Brain microvascular endothelial cell (primary cell): Measurements from ENCODE around the gene KISS1.

Source experiments
- DNase-seq: peaks from one replicate; pipeline ENCODE4 v3.0.0-alpha.2; 2020
- H3K27ac ChIP-seq: fragments of 250-450 bp; sonication (Bioruptor Pico); 2 replicates; pipeline ENCODE4 v1.5.1; 2020; ENCODE audit warnings: mild to moderate bottlenecking, moderate library complexity
- H3K27me3 ChIP-seq: fragments of 250-450 bp; sonication (Bioruptor Pico); replicated peaks from 2 replicates; pipeline ENCODE4 v1.5.1; 2020; ENCODE audit warnings: mild to moderate bottlenecking
- H3K36me3 ChIP-seq: fragments of 250-450 bp; sonication (Bioruptor Pico); replicated peaks from 2 replicates; pipeline ENCODE4 v1.5.1; 2020; ENCODE audit warnings: mild to moderate bottlenecking
- H3K4me3 ChIP-seq: 2 replicates; pipeline ENCODE4 v1.5.1; 2011; ENCODE audit warnings: low read depth, mild to moderate bottlenecking, control low read depth, low read length, moderate library complexity
- in situ Hi-C: cut with HindIII; loops from 2 replicates; pipeline ENCODE4 v1.10.0; 2017; ENCODE audit warnings: low sequenced_read_pairs, low pct_ligation_motif_present
- TF ChIP-seq, protein P1 (sequence below): IDR thresholded peaks from 2 replicates; pipeline ENCODE4 v1.5.1; 2011; ENCODE audit warnings: low read depth, mild to moderate bottlenecking, moderate library complexity, low read length, control low read depth, inconsistent platforms; ENCODE audit errors: missing control alignments

Gene KISS1

DNA sequence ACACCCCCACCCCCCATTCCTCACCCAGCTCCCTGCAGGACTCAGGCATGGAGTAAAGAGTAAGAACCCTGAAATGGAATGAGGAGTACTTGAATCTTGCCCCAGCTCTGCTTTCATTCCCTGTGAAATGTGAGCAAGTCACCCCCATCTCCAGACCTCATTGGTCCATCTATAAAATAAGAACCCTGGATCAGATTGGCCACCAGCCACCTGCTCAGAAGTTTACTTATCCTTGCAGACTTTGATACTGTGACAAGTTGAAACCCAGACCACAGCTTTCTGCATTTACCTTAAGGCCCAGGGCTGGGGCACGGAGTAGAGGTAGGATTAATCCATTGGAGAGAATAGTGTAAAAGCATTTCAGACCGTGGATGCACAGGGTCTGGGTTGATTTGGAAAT, 2.2 kb downstream of the KISS1 start:
- no peaks in the 10 kb centered on the region for H3K27me3 ChIP-seq
- H3K4me3 ChIP-seq, result no peak overlapping the region
- DNase-seq, result no peak
- TF ChIP-seq, protein P1, sequence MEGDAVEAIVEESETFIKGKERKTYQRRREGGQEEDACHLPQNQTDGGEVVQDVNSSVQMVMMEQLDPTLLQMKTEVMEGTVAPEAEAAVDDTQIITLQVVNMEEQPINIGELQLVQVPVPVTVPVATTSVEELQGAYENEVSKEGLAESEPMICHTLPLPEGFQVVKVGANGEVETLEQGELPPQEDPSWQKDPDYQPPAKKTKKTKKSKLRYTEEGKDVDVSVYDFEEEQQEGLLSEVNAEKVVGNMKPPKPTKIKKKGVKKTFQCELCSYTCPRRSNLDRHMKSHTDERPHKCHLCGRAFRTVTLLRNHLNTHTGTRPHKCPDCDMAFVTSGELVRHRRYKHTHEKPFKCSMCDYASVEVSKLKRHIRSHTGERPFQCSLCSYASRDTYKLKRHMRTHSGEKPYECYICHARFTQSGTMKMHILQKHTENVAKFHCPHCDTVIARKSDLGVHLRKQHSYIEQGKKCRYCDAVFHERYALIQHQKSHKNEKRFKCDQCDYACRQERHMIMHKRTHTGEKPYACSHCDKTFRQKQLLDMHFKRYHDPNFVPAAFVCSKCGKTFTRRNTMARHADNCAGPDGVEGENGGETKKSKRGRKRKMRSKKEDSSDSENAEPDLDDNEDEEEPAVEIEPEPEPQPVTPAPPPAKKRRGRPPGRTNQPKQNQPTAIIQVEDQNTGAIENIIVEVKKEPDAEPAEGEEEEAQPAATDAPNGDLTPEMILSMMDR, result no peak
- no peak overlapping the region for H3K27ac ChIP-seq
- in situ Hi-C loops, result no loop called here
- no peaks in the 10 kb centered on the region for H3K36me3 ChIP-seq

DNA sequence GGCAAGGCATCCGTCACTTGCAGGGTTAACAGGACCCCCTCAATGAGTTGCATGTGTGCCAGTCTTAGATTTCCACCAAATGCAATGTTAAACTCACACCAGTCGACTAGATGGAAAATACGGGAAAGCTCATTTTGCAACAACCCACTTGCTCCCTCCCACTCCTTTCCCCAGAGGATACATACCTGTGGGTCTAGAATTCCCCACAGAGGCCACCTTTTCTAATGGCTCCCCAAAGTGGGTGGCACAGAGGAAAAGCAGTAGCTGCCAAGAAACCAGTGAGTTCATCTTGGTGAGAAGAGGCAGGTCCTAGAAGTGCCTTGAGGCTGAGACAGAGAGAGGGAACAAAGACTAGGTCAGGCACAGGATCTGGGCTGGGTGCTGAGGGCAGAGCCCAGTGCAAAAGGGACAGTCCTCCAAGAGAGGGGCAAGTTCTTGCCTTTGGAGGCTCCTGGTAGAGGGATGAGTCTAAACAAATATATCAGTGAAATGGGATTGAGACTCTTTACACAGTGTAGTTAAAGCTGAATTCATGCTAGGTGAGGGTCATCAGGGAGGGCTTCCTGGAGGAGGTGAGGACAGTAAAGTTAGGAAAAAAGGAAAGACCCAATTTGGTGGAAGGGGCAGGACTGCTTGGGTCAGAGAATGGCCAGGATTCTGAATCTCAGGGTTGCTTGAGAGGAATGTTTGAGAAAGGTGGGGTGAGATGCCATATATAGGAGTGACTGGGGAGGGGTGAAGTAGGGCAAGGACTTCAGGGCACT, 3.5 kb downstream of the KISS1 start:
- H3K27me3 ChIP-seq, result peaks cover 2% of the 10 kb centered on the region
- H3K27ac ChIP-seq, result no peak overlapping the region
- in situ Hi-C loops, result no loop called here
- no peak for DNase-seq
- TF ChIP-seq, protein P1, result no peak
- no peaks in the 10 kb centered on the region for H3K36me3 ChIP-seq
- no peak overlapping the region for H3K4me3 ChIP-seq

DNA sequence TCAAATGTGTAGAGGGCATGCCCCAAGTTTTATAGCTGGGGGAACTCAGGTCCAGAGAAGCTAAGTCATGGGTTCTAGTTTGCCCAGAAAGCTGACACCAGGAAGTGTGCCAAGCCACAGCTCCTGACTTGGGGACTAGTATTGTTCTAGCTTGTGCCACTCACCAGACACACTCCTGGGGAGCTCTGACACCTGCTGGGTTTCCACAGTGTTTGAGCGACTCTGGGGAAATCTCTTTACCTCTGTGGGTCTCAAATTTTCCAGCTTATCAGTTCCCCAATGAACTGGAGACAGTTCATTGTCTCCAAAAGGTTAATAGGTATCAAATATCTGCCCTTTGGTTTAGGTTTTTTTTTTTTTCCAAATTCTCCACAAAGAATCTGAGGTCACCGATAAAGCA, 4.2 kb downstream of the KISS1 start:
- TF ChIP-seq, protein P1, result no peak
- peaks cover 2% of the 10 kb centered on the region for H3K27me3 ChIP-seq
- no peaks in the 10 kb centered on the region for H3K36me3 ChIP-seq
- no peak for DNase-seq
- H3K27ac ChIP-seq, result no peak overlapping the region
- in situ Hi-C loops, result no loop called here
- no peak overlapping the region for H3K4me3 ChIP-seq

DNA sequence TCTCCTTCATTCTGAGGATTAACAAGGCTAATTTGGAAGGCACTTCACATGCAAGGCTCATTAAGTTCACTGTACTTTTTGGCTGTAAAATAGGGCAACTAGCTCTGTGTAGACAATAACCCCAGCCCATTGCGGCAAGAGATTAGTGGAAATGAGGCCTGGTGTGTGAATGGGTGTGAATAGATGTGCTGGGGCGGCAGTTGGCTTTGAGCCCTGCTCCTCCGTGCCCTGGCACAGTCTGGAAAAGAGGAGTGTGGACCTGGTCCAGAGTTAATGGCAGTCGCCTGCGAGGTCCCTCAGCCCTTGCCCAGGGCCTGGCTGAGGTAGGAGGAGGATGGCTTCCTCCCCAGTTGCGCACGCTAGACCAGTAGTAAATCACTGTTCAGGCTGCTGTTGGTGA, 4.8 kb downstream of the KISS1 start:
- Histone ChIP-seq H3K27ac (no peak overlapping the region), H3K36me3 (no peaks in the 10 kb centered on the region), H3K4me3 (no peak overlapping the region), H3K27me3 (peaks cover 2% of the 10 kb centered on the region)
- TF ChIP-seq, protein P1, result no peak
- DNase-seq, result no peak
- in situ Hi-C loops, result no loop called here

DNA sequence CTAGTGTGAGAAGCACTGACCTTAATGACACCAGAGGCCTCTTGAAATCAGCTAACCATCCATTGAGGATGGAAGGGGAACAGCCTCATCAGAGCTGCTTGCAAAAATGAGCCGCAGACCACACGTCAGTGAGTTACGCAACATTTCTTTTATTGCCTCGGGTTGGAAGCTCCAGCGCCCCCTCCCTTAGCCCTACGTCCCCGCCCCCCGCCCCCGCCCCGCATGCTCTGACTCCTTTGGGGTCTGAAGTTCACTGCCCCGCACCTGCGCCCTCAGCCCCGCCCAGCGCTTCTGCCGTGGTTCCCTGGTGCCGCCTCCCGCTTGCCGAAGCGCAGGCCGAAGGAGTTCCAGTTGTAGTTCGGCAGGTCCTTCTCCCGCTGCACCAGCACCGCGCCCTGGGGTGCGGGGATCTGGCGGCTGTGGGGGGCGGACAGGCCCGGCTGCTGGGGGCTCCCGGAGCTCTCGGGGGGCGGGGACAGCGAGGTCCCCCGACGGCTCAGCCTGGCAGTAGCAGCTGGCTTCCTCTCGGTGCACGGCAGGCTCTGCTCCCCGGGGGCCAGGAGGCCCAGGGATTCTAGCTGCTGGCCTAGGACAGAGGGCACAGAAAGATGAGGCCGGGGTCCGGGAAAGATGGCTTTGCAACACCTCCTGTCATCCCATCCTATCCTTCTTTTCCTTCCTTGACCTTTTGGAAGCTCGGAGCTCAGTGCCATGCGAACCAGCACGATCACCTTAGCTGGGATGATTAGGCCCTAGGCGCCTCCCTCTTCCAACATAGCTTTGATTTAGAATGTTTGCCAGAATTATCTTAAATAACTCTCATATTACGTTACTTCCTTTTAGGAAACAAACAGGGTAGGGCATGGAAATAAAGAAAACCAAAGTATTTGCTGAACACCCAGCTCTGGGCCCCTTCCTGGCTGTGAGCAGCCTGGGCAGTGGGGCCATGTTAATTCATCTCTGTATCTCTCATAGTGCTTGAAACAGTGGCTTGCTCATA, 5.8 kb downstream of the KISS1 start:
- Histone ChIP-seq H3K27me3 (peaks cover 2% of the 10 kb centered on the region), H3K27ac (no peak overlapping the region), H3K36me3 (no peaks in the 10 kb centered on the region), H3K4me3 (no peak overlapping the region)
- TF ChIP-seq, protein P1, result no peak
- DNase-seq, result no peak
- in situ Hi-C loops, result no loop called here
